Stimulated activated CD4-positive, alpha-beta T cell treated with anti-CD3 and anti-CD28 coated beads, Interleukin-4, amount 100 ng/mL, for 24 hours (primary cell): ENCODE measurements around the gene TAF6.

ENCODE experiments used
- DNase-seq: peaks from one replicate; pipeline ENCODE4 v3.0.0-alpha.2; 2020

The TAF6 gene

GRCh38 chr7:100064162-100064561, 55.0 kb downstream of the TAF6 start:
- no peak for DNase-seq

GRCh38 chr7:100063376-100063775, 55.8 kb downstream of the TAF6 start:
- DNase-seq: no peak

GRCh38 chr7:100061518-100062193, 57.5 kb downstream of the TAF6 start:
- no peak for DNase-seq

- no peak for DNase-seq
These were observed 59.9 kb downstream of the TAF6 start for GRCh38 chr7:100059251-100059739.
